H1 (cell line): ENCODE data around the gene SEC61G.

Experiments
- CEBPB ChIP-seq: IDR thresholded peaks from 2 replicates; pipeline ENCODE4 v1.6.1; 2012; ENCODE audit warnings: low read depth, low read length
- CTCF ChIP-seq, 3 experiments: IDR thresholded peaks; 1 replicate in 2 of 3; 2 replicates in 1 of 3; pipeline versions ENCODE4 v1.5.1 to v1.6.1; 2011; ENCODE audit warnings: low read length in 3 of 3, mild to moderate bottlenecking in 3 of 3, inconsistent platforms in 2 of 3, low read depth in 1 of 3, moderate library complexity in 1 of 3; ENCODE audit not compliant: insufficient read depth in 1 of 3; ENCODE audit errors: control extremely low read depth in 1 of 3
- POLR2AphosphoS5 ChIP-seq: IDR thresholded peaks from 2 replicates; pipeline ENCODE4 v1.6.1; 2011; ENCODE audit warnings: low read depth, low read length
- RAD21 ChIP-seq, 2 experiments: IDR thresholded peaks in 1 of 2; conservative IDR thresholded peaks in 1 of 2; 2 replicates each; pipeline ENCODE4 v1.6.1; 2011; ENCODE audit warnings: low read depth in 2 of 2, low read length in 2 of 2, improper control_type of control experiment in 1 of 2, inconsistent platforms in 1 of 2, mild to moderate bottlenecking in 1 of 2, moderate library complexity in 1 of 2
- RFX5 ChIP-seq: IDR thresholded peaks from 2 replicates; pipeline ENCODE4 v1.6.1; 2011; ENCODE audit warnings: low read depth, low read length, improper control_type of control experiment, borderline replicate concordance

GRCh38 chr7:54705436-54705835 lies 53.6 kb downstream of the SEC61G start:
- no peak for TF ChIP-seq CTCF (IDR thresholded peaks at IDR 0.05; ENCODE audit: control extremely low read depth in 1 of 3, insufficient read depth in 1 of 3, low read depth in 1 of 3, low read length in 3 of 3)
- TF ChIP-seq RFX5 = no peak
- TF ChIP-seq RAD21 (IDR thresholded peaks at IDR 0.05 in 1 of 2, conservative IDR thresholded peaks at IDR 0.05 in 1 of 2; ENCODE audit: low read depth in 2 of 2, low read length in 2 of 2) = no peak
- no peak for TF ChIP-seq CEBPB
- TF ChIP-seq POLR2AphosphoS5 = no peak
